RPMI7951 (cell line): ENCODE measurements around the gene SCRN2. TPM values are rescaled to one million over a fixed set of nuclear protein-coding genes. Genes with fewer than 3 reads are reported as not detected.

ENCODE experiments used
- DNase-seq: peaks from one replicate; pipeline ENCODE4 v3.0.0-alpha.2; 2012; ENCODE audit warnings: low read depth
- total RNA-seq: library from RNA; depleted of rRNA; stranded (reverse); fragments of >200 nt; shearing (Covaris generic); gene quantifications from 2 replicates; pipeline ENCODE4 v1.2.3, GENCODE V29; 2014

The SCRN2 gene
- total RNA-seq, 1 experiment from 2014 or later, result 18.4 TPM

- DNase-seq, result no peak
These were observed 31.1 kb upstream of the SCRN2 start for GRCh38 chr17:47872019-47872650.

- DNase-seq, result no peak
These were observed 30.0 kb upstream of the SCRN2 start for GRCh38 chr17:47871048-47871447.

- no peak for DNase-seq
These were observed 29.0 kb upstream of the SCRN2 start for GRCh38 chr17:47870056-47870455.

GRCh38 chr17:47869114-47869513 lies 28.0 kb upstream of the SCRN2 start:
- DNase-seq, result peak; percentile 24

GRCh38 chr17:47867813-47868533 lies 26.9 kb upstream of the SCRN2 start:
- DNase-seq, result no peak

GRCh38 chr17:47866941-47867340 lies 25.9 kb upstream of the SCRN2 start:
- DNase-seq, result no peak

- DNase-seq, result peak; percentile 80
These were observed 23.7 kb upstream of the SCRN2 start for GRCh38 chr17:47864791-47865216.

- peak; percentile 81 for DNase-seq
These were observed 21.8 kb upstream of the SCRN2 start for GRCh38 chr17:47862621-47863440.

GRCh38 chr17:47860386-47860785 lies 19.3 kb upstream of the SCRN2 start:
- DNase-seq, result no peak

GRCh38 chr17:47857551-47858455 lies 16.7 kb upstream of the SCRN2 start:
- DNase-seq, result no peak

- no peak for DNase-seq
These were observed 15.8 kb upstream of the SCRN2 start for GRCh38 chr17:47856830-47857229.

- no peak for DNase-seq
These were observed 14.7 kb upstream of the SCRN2 start for GRCh38 chr17:47855737-47856136.

- DNase-seq, result no peak
These were observed 12.5 kb upstream of the SCRN2 start for GRCh38 chr17:47853616-47854015.

GRCh38 chr17:47852113-47852949 lies 11.3 kb upstream of the SCRN2 start:
- no peak for DNase-seq

GRCh38 chr17:47851764-47852112 lies 10.7 kb upstream of the SCRN2 start:
- DNase-seq, result no peak

GRCh38 chr17:47850692-47851573 lies 9.9 kb upstream of the SCRN2 start, which contains the start of gene SP6:
Gene SP6 (minus strand): TSS chr17:47851163. CDS start chr17:47848429, 2,734 bp downstream.
- DNase-seq, result peak; percentile 52

GRCh38 chr17:47850373-47850691 lies 9.3 kb upstream of the SCRN2 start:
- DNase-seq, result no peak

GRCh38 chr17:47848198-47848513 lies 7.1 kb upstream of the SCRN2 start:
- DNase-seq, result no peak

GRCh38 chr17:47847341-47848197 lies 6.5 kb upstream of the SCRN2 start:
- DNase-seq, result no peak
